Activated CD4-positive, alpha-beta T cell treated with anti-CD3 and anti-CD28 coated beads, Interleukin-2, amount 10 ng/mL, durations not matched to agents 7 days and 5 days (primary cell): ENCODE data around the gene MED12L. TPM values are rescaled to one million over a fixed set of nuclear protein-coding genes. Genes with fewer than 3 reads are reported as not detected.
A peak's percentile ranks its signal among the peaks of the same experiment; 100 is the strongest.
"Not testable (repeated sequence)": the region's sequence is repeated elsewhere in the genome, so short reads cannot be mapped to it uniquely, and the experiment has no call there.

Source experiments
- CTCF ChIA-PET: fragments of 350-600 bp; sonication (Branson Sonifier 250); formaldehyde crosslinking; loops from one replicate; lab custom pipeline; 2021; ENCODE audit warnings: antibody characterized with exemption; lab: Charles Lee
- POLR2A ChIA-PET: fragments of 350-600 bp; sonication (Branson Sonifier 250); formaldehyde crosslinking; loops from one replicate; lab custom pipeline; 2021; ENCODE audit warnings: antibody characterized with exemption; lab: Charles Lee
- DNase-seq: peaks from one replicate; pipeline ENCODE4 v3.0.0-alpha.2; 2020
- H3K27ac Mint-ChIP-seq: one replicate; pipeline ENCODE4 v1.8.0; 2021; ENCODE audit warnings: mild to moderate bottlenecking, moderate library complexity, mixed read lengths
- H3K27me3 Mint-ChIP-seq: one replicate; pipeline ENCODE4 v1.8.0; 2021; ENCODE audit warnings: mixed read lengths
- H3K36me3 Mint-ChIP-seq: one replicate; pipeline ENCODE4 v1.8.0; 2021; ENCODE audit warnings: low read depth, mixed read lengths
- H3K4me1 Mint-ChIP-seq: one replicate; pipeline ENCODE4 v1.8.0; 2021; ENCODE audit warnings: mixed read lengths
- H3K4me3 Mint-ChIP-seq: one replicate; pipeline ENCODE4 v1.8.0; 2021; ENCODE audit warnings: mild to moderate bottlenecking, moderate library complexity, mixed read lengths
- H3K9me3 Mint-ChIP-seq: one replicate; pipeline ENCODE4 v1.8.0; 2021; ENCODE audit warnings: mixed read lengths
- total RNA-seq, 2 experiments: library from RNA; stranded (reverse); gene quantifications; one replicate each; pipeline ENCODE4 v1.2.3, GENCODE V29; 2021

Gene MED12L
- total RNA-seq, 2 experiments from 2014 or later = 0.35 to 0.92 TPM

- CTCF ChIA-PET = interaction anchor here (0.6 to 5.7 kb wide), 13 partner anchors 8 to 71 kb away, joined by 3 to 55 read pairs (median 5); partner anchors contain the start of gene P2RY14
- peaks cover 59% of the 10 kb centered on the region for H3K4me1 Mint-ChIP-seq
- no peaks in the 10 kb centered on the region for H3K27me3 Mint-ChIP-seq
- peaks cover 7% of the 10 kb centered on the region for H3K36me3 Mint-ChIP-seq
- H3K9me3 Mint-ChIP-seq = peaks cover 6% of the 10 kb centered on the region
- peak overlapping the region; percentile 2 for H3K4me3 Mint-ChIP-seq
- H3K27ac Mint-ChIP-seq = peak overlapping the region; percentile 79
- POLR2A ChIA-PET = no interaction called here
- no peak for DNase-seq
Observed at GRCh38 chr3:151227266-151227806, 141.9 kb downstream of the MED12L start.

DNA sequence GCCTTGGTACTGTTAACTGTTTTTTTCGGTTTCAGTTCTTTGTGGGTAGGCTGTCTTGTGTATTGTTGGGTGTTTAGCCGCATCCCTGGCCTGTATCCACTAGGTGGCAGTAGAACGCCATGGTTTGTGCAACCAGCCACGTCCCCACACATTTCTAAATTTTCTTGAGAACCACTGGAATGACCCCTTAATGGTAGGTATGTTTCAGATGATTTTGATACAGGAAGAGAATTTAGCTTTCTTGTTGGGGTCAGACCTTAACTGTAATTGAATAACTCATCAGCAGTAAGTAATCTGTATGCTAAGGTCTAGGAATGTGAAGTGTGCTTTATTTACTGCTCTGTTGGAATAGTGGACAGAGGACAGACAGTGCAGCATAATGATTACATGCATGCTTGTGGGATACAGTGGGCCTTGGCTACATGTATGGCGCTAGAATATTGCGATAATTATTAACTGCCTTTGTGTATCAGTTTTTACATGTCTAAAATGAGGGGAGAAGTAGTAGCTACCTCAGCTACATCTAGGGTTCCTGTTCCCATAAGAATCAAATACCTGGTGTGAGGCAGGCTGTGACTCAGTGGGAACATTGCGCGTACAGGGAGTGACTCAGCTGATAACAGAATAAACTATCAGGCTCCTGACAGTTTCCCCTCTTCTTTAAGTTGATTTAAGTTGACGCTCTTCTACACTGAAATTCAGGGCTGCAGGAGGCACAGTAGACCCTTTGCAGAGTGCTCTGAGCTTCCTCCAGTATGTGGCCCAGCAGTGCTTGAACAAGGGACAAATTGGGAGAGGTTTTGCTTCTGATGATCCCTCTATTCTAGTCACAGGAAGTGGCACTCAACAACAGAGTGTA is 142.6 kb downstream of the MED12L start:
- H3K27me3 Mint-ChIP-seq = no peaks in the 10 kb centered on the region
- H3K9me3 Mint-ChIP-seq = no peaks in the 10 kb centered on the region
- peaks cover 59% of the 10 kb centered on the region for H3K4me1 Mint-ChIP-seq
- peak overlapping the region; percentile 79 for H3K27ac Mint-ChIP-seq
- peak overlapping the region; percentile 2 for H3K4me3 Mint-ChIP-seq
- no peaks in the 10 kb centered on the region for H3K36me3 Mint-ChIP-seq
- peak; percentile 88 for DNase-seq
- ChIA-PET POLR2A (no interaction called here), CTCF (interaction anchor here (0.6 to 5.7 kb wide), 19 partner anchors 8 to 139 kb away, joined by 3 to 55 read pairs (median 4); partner anchors contain the start of gene P2RY14)

DNA sequence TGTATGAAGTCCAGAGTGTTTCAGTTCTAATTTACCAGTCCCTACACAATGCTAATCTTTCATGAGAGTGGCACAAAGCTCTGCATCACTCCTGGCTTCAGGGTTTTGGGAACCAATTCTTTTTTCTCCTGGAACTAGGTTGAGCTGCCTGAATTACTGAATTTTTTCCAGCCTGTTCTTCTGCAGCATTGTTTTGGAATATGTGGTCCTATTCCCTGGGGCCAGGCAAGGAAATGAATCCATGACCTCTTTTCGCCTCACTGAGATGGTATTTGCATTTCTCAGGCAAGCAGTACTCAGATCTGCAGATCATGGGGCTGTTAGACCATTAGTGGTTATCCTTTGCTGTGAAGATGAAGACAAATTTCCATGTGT is 143.2 kb downstream of the MED12L start:
- Mint-ChIP-seq H3K36me3 (no peaks in the 10 kb centered on the region), H3K27ac (peak overlapping the region; percentile 79), H3K27me3 (no peaks in the 10 kb centered on the region), H3K9me3 (no peaks in the 10 kb centered on the region), H3K4me1 (peaks cover 59% of the 10 kb centered on the region), H3K4me3 (no peak overlapping the region)
- ChIA-PET CTCF (interaction anchor here (0.5 to 5.7 kb wide), 17 partner anchors 10 to 140 kb away, joined by 3 to 55 read pairs (median 4); partner anchors contain the start of gene P2RY14), POLR2A (no interaction called here)
- DNase-seq = no peak

DNA sequence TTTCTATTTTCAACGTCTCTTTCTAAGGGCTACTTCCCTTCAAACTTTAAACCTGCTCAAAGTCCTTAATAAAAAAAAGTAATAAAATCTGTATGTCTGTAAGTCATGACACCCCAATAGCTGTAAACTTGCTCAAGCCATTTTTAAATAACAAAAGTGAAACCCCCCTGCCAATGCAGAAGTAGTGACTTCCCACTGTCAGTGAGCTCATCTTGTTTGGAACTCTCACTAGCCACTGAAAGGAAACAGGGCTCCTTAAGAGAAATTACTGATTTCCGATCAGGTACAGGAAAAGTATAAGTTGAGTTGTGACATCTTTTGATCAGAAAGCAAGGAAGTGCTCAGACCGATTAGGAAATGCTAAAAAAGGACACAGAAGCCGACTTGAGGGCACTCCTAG is 145.2 kb downstream of the MED12L start:
- Mint-ChIP-seq H3K9me3 (no peaks in the 10 kb centered on the region), H3K27ac (peak overlapping the region; percentile 9), H3K36me3 (no peaks in the 10 kb centered on the region), H3K4me1 (peaks cover 48% of the 10 kb centered on the region), H3K27me3 (no peaks in the 10 kb centered on the region), H3K4me3 (no peak overlapping the region)
- ChIA-PET POLR2A (no interaction called here), CTCF (interaction anchor here (0.6 to 4.1 kb wide), 7 partner anchors 13 to 97 kb away, joined by 3 to 12 read pairs (median 4); partner anchors contain the start of genes GPR171 and P2RY14)
- DNase-seq = peak; percentile 21

DNA sequence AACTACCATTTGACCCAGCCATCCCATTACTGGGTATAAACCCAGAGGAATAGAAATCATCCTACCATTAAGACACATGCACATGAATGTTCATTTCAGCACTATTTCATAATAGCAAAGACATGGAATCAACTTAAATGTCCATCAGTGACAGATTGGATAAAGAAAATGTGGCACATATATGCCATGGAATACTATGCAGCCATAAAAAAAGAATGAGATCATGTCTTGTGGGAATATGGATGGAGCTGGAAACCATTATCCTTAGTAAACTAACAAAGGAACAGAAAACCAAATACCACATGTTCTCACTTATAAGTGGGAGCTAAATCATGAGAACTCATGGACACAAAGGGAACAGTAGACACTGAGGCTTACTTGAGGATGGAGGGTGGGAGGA is 146.9 kb downstream of the MED12L start:
- H3K27ac Mint-ChIP-seq, H3K9me3 Mint-ChIP-seq, DNase-seq, POLR2A ChIA-PET, H3K36me3 Mint-ChIP-seq, H3K4me3 Mint-ChIP-seq, H3K27me3 Mint-ChIP-seq: not testable (repeated sequence)
- CTCF ChIA-PET = interaction anchor here (1.0 to 4.1 kb wide), 2 partner anchors 47 to 96 kb away, joined by 3 to 11 read pairs; partner anchors contain the start of gene P2RY14
- peaks cover 31% of the 10 kb centered on the region for H3K4me1 Mint-ChIP-seq

DNA sequence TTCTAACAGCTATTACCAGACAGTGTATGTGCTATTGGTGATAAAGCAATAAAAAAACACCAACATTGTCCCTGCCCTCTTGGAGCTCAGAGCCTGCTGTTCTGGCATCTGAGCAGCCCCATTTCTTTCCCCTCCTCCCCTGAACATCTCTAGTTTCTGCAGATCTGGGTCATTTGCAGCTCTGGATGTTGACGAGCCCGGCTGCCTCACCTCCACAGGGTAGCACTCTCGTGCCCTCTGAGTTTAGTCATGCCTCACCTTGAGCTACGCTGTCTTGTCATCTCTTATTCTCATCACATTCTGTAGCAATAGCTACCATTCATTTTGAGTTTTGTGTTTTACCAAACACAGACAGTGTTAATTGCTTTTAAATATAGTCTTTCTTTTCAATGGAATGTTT is 147.5 kb downstream of the MED12L start:
- no peak overlapping the region for H3K27ac Mint-ChIP-seq
- H3K27me3 Mint-ChIP-seq = no peaks in the 10 kb centered on the region
- ChIA-PET CTCF (interaction anchor here (1.0 to 4.1 kb wide), 2 partner anchors 47 to 95 kb away, joined by 3 to 11 read pairs; partner anchors contain the start of gene P2RY14), POLR2A (no interaction called here)
- H3K9me3 Mint-ChIP-seq = no peaks in the 10 kb centered on the region
- H3K36me3 Mint-ChIP-seq = no peaks in the 10 kb centered on the region
- DNase-seq = no peak
- H3K4me1 Mint-ChIP-seq = peaks cover 25% of the 10 kb centered on the region
- H3K4me3 Mint-ChIP-seq = no peak overlapping the region

DNA sequence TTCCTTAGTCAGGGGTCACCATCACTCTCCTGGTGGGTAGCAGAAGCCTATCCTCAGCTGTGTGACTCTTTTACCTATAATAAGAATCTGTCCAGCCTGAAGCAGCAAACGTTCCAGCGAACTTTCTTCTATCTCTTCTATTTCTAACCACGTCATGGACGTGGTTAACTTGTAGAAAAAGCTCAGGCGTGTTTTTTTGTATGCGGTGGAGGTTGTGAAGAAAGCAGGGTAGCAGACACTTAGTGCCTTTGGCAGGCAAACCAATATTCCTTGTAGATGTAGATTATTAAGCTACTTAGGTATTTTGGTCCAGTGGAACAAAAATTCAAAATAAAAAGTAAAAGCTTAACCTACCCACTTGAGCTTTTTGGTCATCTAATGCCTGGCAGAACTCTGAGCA is 149.4 kb downstream of the MED12L start:
- no peak overlapping the region for H3K27ac Mint-ChIP-seq
- H3K4me1 Mint-ChIP-seq = peaks cover 14% of the 10 kb centered on the region
- H3K9me3 Mint-ChIP-seq = no peaks in the 10 kb centered on the region
- no peaks in the 10 kb centered on the region for H3K36me3 Mint-ChIP-seq
- no peak overlapping the region for H3K4me3 Mint-ChIP-seq
- DNase-seq = no peak
- CTCF ChIA-PET = interaction anchor here (0.7 to 4.1 kb wide), 2 partner anchors 24 to 45 kb away, joined by 4 to 11 read pairs; partner anchors contain the start of gene P2RY14
- H3K27me3 Mint-ChIP-seq = no peaks in the 10 kb centered on the region
- POLR2A ChIA-PET = no interaction called here

DNA sequence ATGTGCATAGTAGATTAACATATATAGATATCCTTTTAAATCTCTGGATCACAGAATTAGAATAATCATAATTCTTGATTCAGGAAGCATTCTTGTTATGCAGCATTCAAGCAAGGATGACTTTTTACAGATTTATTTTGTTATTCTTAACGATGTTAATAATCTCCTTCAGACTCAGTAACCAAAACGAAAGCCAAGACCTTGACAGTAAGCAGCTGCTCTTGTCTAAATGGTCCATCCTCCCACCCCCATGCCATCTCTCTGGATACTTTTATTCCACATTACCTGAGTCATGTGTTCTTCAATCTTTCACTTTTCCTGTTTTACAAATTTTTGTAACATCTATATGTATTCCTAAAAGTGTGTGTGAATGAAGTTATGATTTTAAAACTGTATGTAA is 150.9 kb downstream of the MED12L start:
- Mint-ChIP-seq H3K9me3 (no peaks in the 10 kb centered on the region), H3K4me1 (peaks cover 2% of the 10 kb centered on the region), H3K27ac (no peak overlapping the region), H3K36me3 (no peaks in the 10 kb centered on the region), H3K27me3 (no peaks in the 10 kb centered on the region), H3K4me3 (no peak overlapping the region)
- CTCF ChIA-PET = interaction anchor here (1.3 to 1.4 kb wide), 2 partner anchors 9 to 56 kb away, joined by 4 read pairs; no protein-coding TSS in a partner anchor
- POLR2A ChIA-PET = no interaction called here
- no peak for DNase-seq

DNA sequence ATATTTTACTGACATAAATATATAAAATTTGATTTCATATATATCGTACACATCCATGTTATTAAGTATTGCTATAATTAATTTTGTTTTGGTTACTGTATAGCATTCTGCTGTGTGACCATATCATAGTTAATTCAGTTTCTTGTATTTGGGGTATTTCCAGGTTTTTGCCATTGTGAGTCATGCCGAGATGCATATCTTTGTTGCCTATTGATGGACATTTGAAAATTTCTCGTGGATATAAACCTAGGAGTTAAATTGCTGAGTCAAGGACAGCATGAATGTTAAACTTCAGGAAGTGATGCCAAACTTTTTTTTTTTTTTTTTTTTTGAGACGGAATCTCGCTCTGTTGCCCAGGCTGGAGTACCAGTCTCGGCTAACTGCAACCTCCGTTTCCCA is 151.3 kb downstream of the MED12L start:
- CTCF ChIA-PET = no interaction called here

DNA sequence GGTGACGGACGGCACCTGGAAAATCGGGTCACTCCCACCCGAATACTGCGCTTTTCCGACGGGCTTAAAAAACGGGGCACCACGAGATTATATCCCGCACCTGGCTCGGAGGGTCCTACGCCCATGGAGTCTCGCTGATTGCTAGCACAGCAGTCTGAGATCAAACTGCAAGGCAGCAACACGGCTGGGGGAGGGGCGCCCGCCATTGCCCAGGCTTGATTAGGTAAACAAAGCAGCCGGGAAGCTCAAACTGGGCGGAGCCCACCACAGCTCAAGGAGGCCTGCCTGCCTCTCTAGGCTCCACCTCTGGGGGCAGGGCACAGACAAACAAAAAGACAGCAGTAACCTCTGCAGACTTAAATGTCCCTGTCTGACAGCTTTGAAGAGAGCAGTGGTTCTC is 156.5 kb downstream of the MED12L start:
- H3K27ac Mint-ChIP-seq, H3K27me3 Mint-ChIP-seq, H3K4me1 Mint-ChIP-seq, H3K9me3 Mint-ChIP-seq, CTCF ChIA-PET, H3K36me3 Mint-ChIP-seq, DNase-seq, H3K4me3 Mint-ChIP-seq, POLR2A ChIA-PET: not testable (repeated sequence)

More for the DNA sequence above, 151.3 kb downstream of the MED12L start:
- Mint-ChIP-seq H3K36me3 (peaks cover 3% of the 10 kb centered on the region), H3K9me3 (no peaks in the 10 kb centered on the region), H3K4me3 (no peak overlapping the region), H3K4me1 (no peaks in the 10 kb centered on the region), H3K27me3 (no peaks in the 10 kb centered on the region), H3K27ac (no peak overlapping the region)
- POLR2A ChIA-PET = no interaction called here
- no peak for DNase-seq

DNA sequence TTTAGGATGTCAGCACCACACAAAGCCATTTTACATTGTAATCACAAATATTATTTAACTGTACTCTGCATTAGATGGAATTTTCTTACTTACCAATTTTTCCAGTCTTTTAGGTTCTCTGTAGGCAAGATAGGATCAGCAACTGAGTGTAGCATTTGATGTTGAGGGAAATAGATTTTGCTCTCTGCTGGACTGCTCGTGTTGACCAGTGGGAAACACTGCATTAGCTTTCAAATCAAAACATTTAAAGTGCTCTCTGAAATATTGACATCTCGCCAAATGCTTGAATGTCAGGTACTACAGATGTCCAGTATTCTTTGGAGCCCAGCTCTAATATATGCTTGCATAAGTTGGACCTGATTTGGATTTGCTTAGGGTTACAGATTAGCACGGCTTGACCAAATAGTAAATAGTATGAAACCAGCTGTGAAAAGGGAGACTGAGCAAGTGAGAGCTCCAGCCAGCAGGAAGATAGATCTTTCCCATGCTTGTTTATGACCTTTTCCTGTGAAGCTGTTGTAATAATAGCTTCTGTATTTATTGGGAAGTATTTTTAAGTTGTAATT is 163.4 kb downstream of the MED12L start:
- POLR2A ChIA-PET = no interaction called here
- CTCF ChIA-PET = no interaction called here
- DNase-seq = no peak
- Mint-ChIP-seq H3K4me1 (peaks cover 2% of the 10 kb centered on the region), H3K27ac (no peak overlapping the region), H3K9me3 (no peaks in the 10 kb centered on the region), H3K36me3 (no peaks in the 10 kb centered on the region), H3K4me3 (no peak overlapping the region), H3K27me3 (peaks cover 24% of the 10 kb centered on the region)

- ChIA-PET CTCF (interaction anchor here (1.8 kb wide), 1 partner anchor 29 kb away, joined by 6 read pairs; no protein-coding TSS in a partner anchor), POLR2A (no interaction called here)
- no peaks in the 10 kb centered on the region for H3K4me1 Mint-ChIP-seq
- no peak overlapping the region for H3K27ac Mint-ChIP-seq
- H3K9me3 Mint-ChIP-seq = no peaks in the 10 kb centered on the region
- H3K36me3 Mint-ChIP-seq = no peaks in the 10 kb centered on the region
- peaks cover 22% of the 10 kb centered on the region for H3K27me3 Mint-ChIP-seq
- H3K4me3 Mint-ChIP-seq = no peak overlapping the region
- no peak for DNase-seq
Observed at GRCh38 chr3:151256749-151257148, 171.3 kb downstream of the MED12L start.
